Measurements from ENCODE around the gene EIF4G1.

The EIF4G1 gene

GRCh38 chr3:184351511-184352148 lies 37.2 kb downstream of the EIF4G1 start:
- no peak for DNase-seq

GRCh38 chr3:184352149-184352785 lies 37.9 kb downstream of the EIF4G1 start:
- DNase-seq: no peak

- DNase-seq: no peak
These were observed 38.6 kb downstream of the EIF4G1 start for GRCh38 chr3:184352897-184353545.

- no peak for DNase-seq
These were observed 39.1 kb downstream of the EIF4G1 start for GRCh38 chr3:184353546-184353941.

- peak; percentile 30 for DNase-seq
These were observed 39.8 kb downstream of the EIF4G1 start for GRCh38 chr3:184354121-184354728.

- DNase-seq: no peak
These were observed 40.3 kb downstream of the EIF4G1 start for GRCh38 chr3:184354754-184355153.

- DNase-seq: no peak
These were observed 41.0 kb downstream of the EIF4G1 start for GRCh38 chr3:184355261-184356040.

GRCh38 chr3:184357248-184358123 lies 43.1 kb downstream of the EIF4G1 start:
- no peak for DNase-seq

- no peak for DNase-seq
These were observed 43.8 kb downstream of the EIF4G1 start for GRCh38 chr3:184358124-184358767.

GRCh38 chr3:184358921-184359350 lies 44.5 kb downstream of the EIF4G1 start:
- no peak for DNase-seq

GRCh38 chr3:184359610-184360009 lies 45.2 kb downstream of the EIF4G1 start:
- no peak for DNase-seq

- no peak for DNase-seq
These were observed 45.9 kb downstream of the EIF4G1 start for GRCh38 chr3:184360070-184360928.

GRCh38 chr3:184360929-184361531 lies 46.6 kb downstream of the EIF4G1 start:
- no peak for DNase-seq

GRCh38 chr3:184361532-184361931 lies 47.1 kb downstream of the EIF4G1 start, which contains the start of the genes CLCN2 and POLR2H:
Gene CLCN2, minus strand, starts transcription at chr3:184361605. Its CDS starts 126 bp downstream, at chr3:184361479.
Gene POLR2H, plus strand, starts transcription at chr3:184361710. Its CDS starts 1,783 bp downstream, at chr3:184363493.
- DNase-seq: peak; percentile 63

GRCh38 chr3:184361932-184362667 lies 47.7 kb downstream of the EIF4G1 start:
- DNase-seq: no peak

GRCh38 chr3:184362668-184363546 lies 48.5 kb downstream of the EIF4G1 start:
- peak; percentile 97 for DNase-seq

GRCh38 chr3:184366619-184367289 lies 52.3 kb downstream of the EIF4G1 start:
- peak; percentile 55 for DNase-seq
